RWPE2 (cell line): ENCODE data around the gene GAL3ST1.
"Not testable (repeated sequence)": the region's sequence is repeated elsewhere in the genome, so short reads cannot be mapped to it uniquely, and the experiment has no call there.

Source experiments
- ATAC-seq: fragments of 200-7000 bp; cut with Tn5 transposase; 3 replicates; pipeline ENCODE4 v1.9.1; 2021; ENCODE audit warnings: low read depth
- DNase-seq: peaks from one replicate; pipeline ENCODE4 v3.0.0-alpha.2; 2020; ENCODE audit warnings: low spot score
- H3K27ac ChIP-seq: fragments of 450-650 bp; 2 replicates; pipeline ENCODE4 v1.5.1; 2017; ENCODE audit warnings: mild to moderate bottlenecking; ENCODE audit not compliant: poor library complexity, severe bottlenecking
- H3K27me3 ChIP-seq: fragments of 250-450 bp; sonication (Bioruptor Pico); 2 replicates; pipeline ENCODE4 v1.5.1; 2021; ENCODE audit warnings: mild to moderate bottlenecking, moderate library complexity; ENCODE audit not compliant: insufficient read depth, poor library complexity, severe bottlenecking
- H3K36me3 ChIP-seq: fragments of 250-450 bp; sonication (Bioruptor Pico); 2 replicates; pipeline ENCODE4 v1.5.1; 2020; ENCODE audit warnings: low read depth, mild to moderate bottlenecking, moderate library complexity
- H3K4me1 ChIP-seq: fragments of 250-450 bp; sonication (Bioruptor Pico); 2 replicates; pipeline ENCODE4 v1.5.1; 2021; ENCODE audit warnings: mild to moderate bottlenecking, moderate library complexity; ENCODE audit not compliant: insufficient read depth, poor library complexity, severe bottlenecking
- H3K4me3 ChIP-seq: fragments of 250-450 bp; sonication (Bioruptor Pico); 2 replicates; pipeline ENCODE4 v1.5.1; 2021; ENCODE audit warnings: mild to moderate bottlenecking, moderate library complexity; ENCODE audit not compliant: severe bottlenecking
- H3K9me3 ChIP-seq: fragments of 250-450 bp; sonication (Bioruptor Pico); 2 replicates; pipeline ENCODE4 v1.5.1; 2021; ENCODE audit warnings: mild to moderate bottlenecking, moderate library complexity; ENCODE audit not compliant: severe bottlenecking
- CTCF ChIP-seq: fragments of 450-650 bp; IDR thresholded peaks from one replicate; pipeline ENCODE4 v1.5.1; 2017; ENCODE audit warnings: mild to moderate bottlenecking, moderate library complexity; ENCODE audit not compliant: poor library complexity, severe bottlenecking

GAL3ST1 gene

GRCh38 chr22:30546616-30547015 lies 27.8 kb downstream of the GAL3ST1 start, which contains the start of gene SEC14L6:
Gene SEC14L6, minus strand, starts transcription at chr22:30546741. Its CDS starts 59 bp downstream, at chr22:30546682.
- Histone ChIP-seq H3K27me3 (no peaks in the 10 kb centered on the region), H3K4me3 (no peak within 1 kb of the TSS), H3K4me1 (no peaks in the 10 kb centered on the region), H3K9me3 (no peaks in the 10 kb centered on the region), H3K27ac (no peak within 1 kb of the TSS), H3K36me3 (no peaks in the 10 kb centered on the region)
- TF ChIP-seq CTCF = no peak
- DNase-seq (no peak), ATAC-seq (no peak; the same call in 2 of the 3 replicates)

GRCh38 chr22:30542811-30543188 lies 31.7 kb downstream of the GAL3ST1 start:
- Histone ChIP-seq H3K36me3 (no peaks in the 10 kb centered on the region), H3K27me3 (no peaks in the 10 kb centered on the region), H3K27ac (no peak overlapping the region), H3K4me1 (no peaks in the 10 kb centered on the region), H3K9me3 (no peaks in the 10 kb centered on the region), H3K4me3 (no peak overlapping the region)
- DNase-seq (no peak), ATAC-seq (no peak)
- TF ChIP-seq CTCF = no peak

- DNase-seq (no peak), ATAC-seq (no peak)
- no peaks in the 10 kb centered on the region for H3K4me1 ChIP-seq
- TF ChIP-seq CTCF = no peak
- H3K27ac ChIP-seq = no peak overlapping the region
- H3K9me3 ChIP-seq = no peaks in the 10 kb centered on the region
- H3K4me3 ChIP-seq = no peak overlapping the region
- H3K36me3 ChIP-seq = no peaks in the 10 kb centered on the region
- no peaks in the 10 kb centered on the region for H3K27me3 ChIP-seq
Measured at GRCh38 chr22:30541961-30542810, 32.3 kb downstream of the GAL3ST1 start.

- ATAC-seq, DNase-seq, H3K27ac ChIP-seq, H3K4me1 ChIP-seq, H3K36me3 ChIP-seq, H3K9me3 ChIP-seq, H3K27me3 ChIP-seq, H3K4me3 ChIP-seq: not testable (repeated sequence)
Measured at GRCh38 chr22:30541511-30541910, 33.0 kb downstream of the GAL3ST1 start.

- H3K27ac ChIP-seq = no peak overlapping the region
- no peak for TF ChIP-seq CTCF
- H3K27me3 ChIP-seq = no peaks in the 10 kb centered on the region
- no peaks in the 10 kb centered on the region for H3K36me3 ChIP-seq
- no peaks in the 10 kb centered on the region for H3K9me3 ChIP-seq
- ATAC-seq (no peak), DNase-seq (no peak)
- no peaks in the 10 kb centered on the region for H3K4me1 ChIP-seq
- no peak overlapping the region for H3K4me3 ChIP-seq
Measured at GRCh38 chr22:30539368-30539767, 35.1 kb downstream of the GAL3ST1 start.
